Stimulated activated CD4-positive, alpha-beta T cell treated with anti-CD3 and anti-CD28 coated beads, Interleukin-2, amount 100 ng/mL, for 24 hours (primary cell): ENCODE results near the gene KCNQ2.

Source experiments
- DNase-seq, 2 donors: peaks; one replicate each; pipeline ENCODE4 v3.0.0-alpha.2; 2020

KCNQ2 gene

DNA sequence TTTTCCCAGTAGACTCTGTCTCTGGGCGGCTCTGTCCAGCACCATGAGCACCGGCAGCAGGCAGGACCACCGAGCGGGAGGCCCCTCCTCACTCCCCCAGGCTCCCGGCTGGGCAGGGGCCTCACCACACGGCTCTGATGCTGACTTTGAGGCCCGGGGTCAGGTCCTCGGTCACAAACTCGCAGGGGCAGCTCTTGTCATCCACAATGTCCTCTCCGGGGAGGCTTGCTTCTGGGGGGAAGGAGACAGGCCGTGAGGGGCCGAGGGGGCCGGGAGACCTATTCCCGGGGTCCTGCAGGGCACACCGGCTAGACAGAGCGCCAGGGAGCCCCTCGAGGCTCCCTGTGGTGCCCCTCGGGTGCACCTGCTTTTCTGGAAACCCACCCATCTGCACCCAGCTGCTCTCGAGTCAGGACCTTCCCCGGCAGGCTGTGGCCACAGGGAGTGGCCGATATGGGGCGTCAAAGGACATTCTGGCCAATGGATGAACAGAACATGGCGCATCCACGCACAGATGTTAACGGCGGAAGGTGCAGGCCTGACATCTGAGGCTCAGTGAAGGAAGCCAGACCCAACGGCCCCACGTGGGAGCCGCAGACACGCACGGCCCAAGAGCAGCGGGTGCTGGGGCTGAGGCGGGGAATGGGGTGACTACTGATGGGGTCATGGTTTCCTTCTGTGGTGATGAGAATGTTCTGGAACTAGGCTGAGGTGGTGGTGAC lies 58.3 kb downstream of the KCNQ2 start:
- DNase-seq: no peak

GRCh38 chr20:63413323-63413722 lies 59.1 kb downstream of the KCNQ2 start:
- DNase-seq: no peak

- no peak for DNase-seq
Measured at GRCh38 chr20:63412889-63413288, 59.6 kb downstream of the KCNQ2 start.

GRCh38 chr20:63411898-63412631 lies 60.4 kb downstream of the KCNQ2 start:
- no peak for DNase-seq

GRCh38 chr20:63411151-63411897 lies 61.1 kb downstream of the KCNQ2 start:
- no peak for DNase-seq

- no peak for DNase-seq
Measured at GRCh38 chr20:63409834-63410435, 62.5 kb downstream of the KCNQ2 start.

- no peak for DNase-seq
Measured at GRCh38 chr20:63409066-63409833, 63.2 kb downstream of the KCNQ2 start.

DNA sequence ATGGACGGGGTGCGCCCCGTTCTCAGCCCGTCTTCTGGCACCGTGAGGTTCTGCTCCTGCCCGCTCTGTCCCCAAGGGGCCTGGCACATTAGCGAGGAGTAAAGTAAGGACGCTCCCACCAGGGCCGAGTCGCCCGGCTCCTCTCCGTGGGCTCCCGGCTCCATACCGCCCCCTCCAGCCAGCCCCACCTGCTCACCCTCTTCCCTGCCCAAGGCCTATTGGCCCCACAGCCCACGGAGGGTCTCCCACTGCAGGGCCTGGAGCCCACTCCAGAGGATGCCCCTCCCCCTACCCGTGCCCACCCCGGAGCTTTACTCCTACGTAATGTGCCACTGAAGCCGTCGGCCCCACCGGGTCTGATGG lies 63.8 kb downstream of the KCNQ2 start:
- no peak for DNase-seq

DNA sequence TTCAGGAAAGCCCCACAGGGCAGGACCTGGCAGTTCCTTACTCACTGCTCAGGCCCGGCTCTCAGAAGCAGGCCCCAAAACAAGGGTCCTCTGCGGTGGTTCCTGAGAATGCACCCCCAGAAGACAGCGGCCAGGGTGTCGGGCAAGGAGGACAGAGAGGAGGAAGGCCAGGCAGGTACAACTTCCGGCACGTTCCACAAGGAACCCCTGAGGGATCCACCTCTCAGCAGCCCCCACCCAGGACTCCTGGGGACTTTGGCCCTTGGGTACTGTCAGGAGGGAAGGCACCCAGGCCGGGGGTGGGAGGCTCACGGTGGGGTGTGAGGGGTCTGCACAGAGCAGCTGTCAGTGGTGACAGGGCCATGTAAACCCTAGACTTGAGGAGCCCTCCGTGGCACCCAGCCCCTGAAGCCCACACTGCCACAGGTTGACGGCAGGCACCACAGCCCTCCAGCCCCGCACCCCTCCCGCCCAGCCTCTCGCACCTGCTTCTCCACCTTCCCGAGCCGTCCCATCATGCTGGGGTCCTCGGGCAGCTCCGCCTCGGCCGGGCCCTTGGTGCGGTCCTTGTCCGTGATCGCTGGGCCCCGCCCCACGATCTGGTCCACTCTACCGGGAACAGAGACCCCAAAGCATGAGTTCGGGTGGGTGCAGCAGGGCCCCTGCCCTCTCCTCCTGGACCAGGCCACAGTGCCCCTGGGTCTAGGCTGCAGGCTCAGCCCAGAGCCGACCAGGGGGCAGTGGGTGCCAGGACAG lies 64.3 kb downstream of the KCNQ2 start:
- DNase-seq: no peak

GRCh38 chr20:63406617-63407245 lies 65.7 kb downstream of the KCNQ2 start:
- no peak for DNase-seq

DNA sequence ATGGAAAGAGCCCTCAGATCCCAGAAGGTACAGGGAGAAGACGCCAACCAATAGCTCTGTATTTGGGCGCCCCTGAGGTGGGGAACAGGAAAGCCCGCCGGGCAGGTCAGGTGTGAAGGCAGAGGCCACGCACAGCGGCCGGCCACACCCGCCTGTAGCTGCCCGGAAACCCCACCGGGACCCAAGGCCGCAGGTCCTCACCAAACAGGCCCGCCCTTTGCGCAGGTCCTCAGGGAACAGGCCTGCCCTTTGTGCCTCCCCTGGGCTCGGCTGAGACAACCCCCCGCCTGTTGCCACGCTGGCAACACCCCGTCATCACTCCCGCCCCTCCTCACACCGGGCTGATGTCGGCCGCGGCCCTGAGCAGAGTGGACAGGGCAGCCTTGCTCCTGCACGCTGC lies 66.4 kb downstream of the KCNQ2 start:
- DNase-seq: no peak

DNA sequence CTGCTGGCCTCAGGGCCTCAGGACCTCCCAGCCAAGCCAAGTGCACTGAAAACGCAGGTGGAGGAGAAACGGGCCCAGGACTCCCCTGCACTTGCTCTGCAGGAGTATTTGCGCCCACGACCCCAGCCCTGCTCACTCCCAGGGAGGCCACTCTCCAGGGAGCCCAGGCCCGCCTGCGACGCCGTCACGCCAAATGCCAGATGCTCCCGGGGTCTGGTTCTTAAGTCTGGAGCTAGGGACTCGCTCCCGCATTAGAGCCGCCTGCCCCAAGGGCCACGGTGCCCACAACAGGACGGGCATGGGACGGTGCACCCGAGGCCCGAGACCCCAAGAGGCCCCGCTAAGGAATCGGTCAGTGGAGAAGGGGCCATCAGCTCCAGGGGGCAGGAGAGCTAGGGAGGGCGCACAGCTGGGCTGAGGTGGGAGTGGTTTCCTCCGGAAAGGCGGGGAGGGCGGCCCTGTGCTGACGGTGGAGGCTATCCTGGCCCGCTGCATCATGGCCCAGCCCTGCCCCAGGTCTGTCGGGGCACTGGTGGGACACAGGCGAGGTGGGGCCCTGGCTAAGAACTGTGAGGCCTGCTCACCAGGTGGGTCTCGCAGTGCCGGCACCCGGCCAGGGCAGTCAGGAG lies 67.2 kb downstream of the KCNQ2 start:
- DNase-seq: no peak

DNA sequence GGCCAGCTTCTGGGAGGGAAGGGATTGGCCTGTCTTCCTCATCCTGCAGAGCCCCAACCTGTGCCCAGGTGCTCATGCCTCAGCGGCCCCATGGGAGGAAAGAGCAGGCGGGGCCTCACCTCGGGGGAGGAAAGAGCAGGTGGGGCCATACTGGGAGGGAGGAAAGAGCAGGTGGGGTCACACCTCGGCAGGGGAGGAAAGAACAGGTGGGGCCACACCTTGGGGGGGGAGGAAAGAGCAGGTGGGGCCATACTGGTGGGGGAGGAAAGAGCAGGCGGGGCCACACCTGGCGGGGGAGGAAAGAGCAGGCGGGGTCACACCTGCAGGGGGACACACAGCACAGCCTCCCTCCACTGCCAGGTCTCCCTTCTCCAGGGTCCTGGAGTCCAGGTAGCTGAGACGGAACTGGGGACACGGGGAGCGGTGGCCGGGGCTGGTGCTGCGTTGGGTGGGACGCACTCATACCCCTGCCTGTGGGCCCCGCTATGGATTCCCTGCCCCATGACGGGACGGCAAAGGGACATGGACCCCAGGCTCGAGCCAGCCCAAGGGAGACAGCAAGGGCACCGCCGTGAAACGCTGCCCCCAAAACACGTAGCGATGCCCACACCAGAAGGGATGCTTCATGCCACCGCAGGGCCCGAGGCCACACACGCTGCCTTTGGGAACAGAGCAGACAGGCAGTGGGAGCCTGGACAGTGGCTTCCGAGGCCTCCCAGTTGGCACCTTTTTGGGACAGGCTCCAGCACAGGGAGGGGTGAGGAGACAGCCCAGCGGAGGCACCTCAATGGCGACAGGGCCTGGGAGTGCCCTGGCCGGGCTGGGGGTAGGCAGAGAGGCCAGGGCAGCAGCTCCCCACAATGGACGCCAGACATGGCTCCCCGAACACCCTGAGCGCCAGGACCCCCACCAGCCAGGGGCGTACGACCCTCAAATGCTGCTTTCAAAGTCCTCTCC lies 68.0 kb downstream of the KCNQ2 start:
- DNase-seq: no peak

DNA sequence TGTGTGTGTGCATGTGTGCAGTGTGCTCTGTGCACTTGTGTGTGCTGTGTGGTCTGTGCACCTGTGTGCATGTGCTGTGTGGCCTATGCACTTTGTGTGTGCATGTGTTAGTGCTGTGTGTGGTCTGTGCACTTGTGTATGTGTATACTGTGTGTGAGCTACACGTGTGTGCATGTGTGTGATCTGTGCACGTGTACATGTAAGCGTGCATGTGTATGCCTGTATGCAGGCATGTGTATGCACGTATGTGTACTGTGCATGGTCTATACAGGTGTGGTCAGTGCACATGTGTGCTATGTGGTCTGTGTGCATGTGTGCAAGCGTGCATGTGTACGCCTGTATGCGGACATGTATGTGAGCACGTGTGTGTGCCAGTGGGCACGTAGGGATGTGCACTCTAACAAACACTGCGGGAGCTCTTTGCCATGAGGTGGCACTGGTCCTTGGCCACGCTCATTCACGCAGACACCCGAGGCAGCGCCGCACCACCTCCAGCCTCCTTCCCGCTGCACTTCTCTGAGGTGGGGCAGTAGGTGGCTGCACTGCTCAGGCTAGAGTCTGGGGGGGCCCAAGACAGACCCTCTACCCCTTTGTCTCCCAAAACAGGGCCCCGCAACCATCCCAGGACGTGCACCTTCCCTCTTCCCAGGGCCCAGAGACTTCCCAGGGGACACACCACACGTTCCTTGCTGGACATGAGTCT lies 68.9 kb downstream of the KCNQ2 start:
- no peak for DNase-seq

- DNase-seq: no peak
Measured at GRCh38 chr20:63402860-63403220, 69.6 kb downstream of the KCNQ2 start.

DNA sequence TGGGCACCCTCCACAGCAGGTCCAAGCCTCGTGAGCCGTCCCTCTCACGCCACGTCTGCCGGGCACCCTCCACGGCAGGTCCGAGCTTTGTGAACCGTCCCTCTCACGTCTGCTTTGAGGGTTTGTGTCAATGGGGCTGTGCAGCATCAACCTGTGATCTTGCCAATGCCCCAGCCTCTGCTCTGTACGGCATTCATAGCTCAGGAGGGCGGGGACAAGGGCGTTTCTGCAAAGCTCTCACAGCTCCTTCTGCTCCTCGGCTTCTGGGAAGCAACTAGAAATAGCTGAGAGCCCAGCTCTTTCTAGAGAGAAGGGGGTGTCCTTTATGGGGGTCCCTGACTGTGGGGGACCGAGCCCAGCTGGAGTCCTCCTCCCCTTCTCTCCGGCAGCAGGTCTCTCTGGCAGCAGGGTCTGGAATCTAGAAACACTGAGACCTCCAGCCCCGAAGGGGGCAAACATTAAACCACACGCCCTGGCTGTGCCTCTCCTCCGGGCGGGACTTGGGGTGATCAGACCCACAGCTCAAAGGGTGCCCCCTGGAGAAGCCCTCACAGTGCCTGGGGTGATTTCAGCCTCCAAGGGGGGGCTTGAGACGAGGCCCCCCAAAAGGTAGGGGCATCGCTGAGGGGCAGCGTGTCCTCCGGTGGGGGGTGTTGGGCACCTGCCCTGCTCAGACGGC lies 70.1 kb downstream of the KCNQ2 start:
- no peak for DNase-seq

DNA sequence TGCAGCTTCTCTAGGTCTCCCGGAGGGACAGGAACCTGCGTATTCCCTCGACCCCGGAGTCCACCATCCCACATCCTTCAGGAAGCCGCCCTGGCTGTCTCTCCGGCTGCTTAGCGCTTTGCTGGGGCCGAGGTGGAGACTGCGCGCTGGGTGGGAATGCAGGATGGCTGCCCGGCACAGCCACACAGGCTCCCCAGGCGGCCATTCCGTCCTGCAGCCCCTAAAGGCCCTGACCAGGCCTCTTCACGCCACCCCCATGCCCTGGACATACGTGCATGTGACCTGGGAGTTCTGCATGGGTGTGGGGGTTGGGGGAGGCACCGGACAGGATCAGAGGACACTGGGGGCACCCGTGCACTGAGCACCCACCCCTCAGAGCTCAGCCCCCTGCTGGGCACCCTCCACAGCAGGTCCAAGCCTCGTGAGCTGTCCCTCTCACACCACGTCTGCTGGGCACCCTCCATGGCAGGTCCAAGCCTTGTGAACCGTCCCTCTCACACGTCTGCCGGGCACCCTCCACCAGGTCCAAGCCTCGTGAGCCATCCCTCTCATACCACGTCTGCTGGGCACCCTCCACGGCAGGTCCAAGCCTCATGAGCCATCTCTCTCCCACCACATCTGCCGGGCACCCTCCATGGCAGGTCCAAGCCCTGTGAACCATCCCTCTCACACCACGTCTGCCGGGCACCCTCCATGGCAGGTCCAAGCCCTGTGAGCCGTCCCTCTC lies 70.9 kb downstream of the KCNQ2 start:
- no peak for DNase-seq
